CD14-positive monocyte (primary cell): ENCODE data around the gene NKD2. TPM values are rescaled to one million over a fixed set of nuclear protein-coding genes. Genes with fewer than 3 reads are reported as not detected.
"Not testable (repeated sequence)": the region's sequence is repeated elsewhere in the genome, so short reads cannot be mapped to it uniquely, and the experiment has no call there.

Source experiments
- DNase-seq, 3 donors: peaks; one replicate each; pipeline ENCODE4 v3.0.0-alpha.2; 2011 to 2022
- H2AFZ ChIP-seq: 2 replicates; pipeline ENCODE4 v1.6.0; 2012; ENCODE audit warnings: mild to moderate bottlenecking, low read depth, low read length, inconsistent platforms; ENCODE audit not compliant: insufficient read depth, poor library complexity, severe bottlenecking
- H3K27ac ChIP-seq, 2 donors: 1 replicate in 1 of 2; 2 replicates in 1 of 2; pipeline ENCODE4 v1.5.1; 2012 to 2013; ENCODE audit warnings: low read length in 2 of 2, control low read depth in 1 of 2, inconsistent platforms in 1 of 2, low read depth in 1 of 2, mild to moderate bottlenecking in 1 of 2
- H3K27me3 ChIP-seq, 2 donors: one replicate each; pipeline versions ENCODE4 v1.6.0 to v1.6.1; 2011 to 2013; ENCODE audit warnings: low read length in 2 of 2; ENCODE audit not compliant: control insufficient read depth in 2 of 2, insufficient read depth in 2 of 2
- H3K36me3 ChIP-seq, 2 donors: replicated peaks in 1 of 2; 1 replicate in 1 of 2; 2 replicates in 1 of 2; pipeline versions ENCODE4 v1.5.1 to v1.6.1; 2012 to 2013; ENCODE audit warnings: low read length in 2 of 2, control low read depth in 1 of 2, inconsistent platforms in 1 of 2, mild to moderate bottlenecking in 1 of 2; ENCODE audit not compliant: insufficient read depth in 2 of 2, control insufficient read depth in 1 of 2
- H3K4me1 ChIP-seq, 2 donors: 1 replicate in 1 of 2; 2 replicates in 1 of 2; pipeline versions ENCODE4 v1.5.1 to v1.6.1; 2012 to 2013; ENCODE audit warnings: low read length in 2 of 2, control low read depth in 1 of 2, inconsistent platforms in 1 of 2, mild to moderate bottlenecking in 1 of 2, moderate library complexity in 1 of 2; ENCODE audit not compliant: insufficient read depth in 2 of 2, control insufficient read depth in 1 of 2
- H3K4me2 ChIP-seq: replicated peaks from 2 replicates; pipeline ENCODE3; 2012; ENCODE audit warnings: low read length, moderate library complexity, mild to moderate bottlenecking; ENCODE audit not compliant: poor library complexity, severe bottlenecking; ENCODE audit errors: extremely low read depth
- H3K4me3 ChIP-seq, 3 experiments: fragments of 200-600 bp in 1 of 3; sonication (generic) in 1 of 3; replicated peaks in 1 of 3; 1 replicate in 2 of 3; 2 replicates in 1 of 3; pipeline ENCODE4 v1.5.1; 2011 to 2013; ENCODE audit warnings: low read length in 3 of 3, mild to moderate bottlenecking in 3 of 3, control low read depth in 2 of 3, low read depth in 2 of 3, inconsistent platforms in 1 of 3, moderate library complexity in 1 of 3
- H3K79me2 ChIP-seq: 2 replicates; pipeline ENCODE4 v1.6.0; 2012; ENCODE audit warnings: mild to moderate bottlenecking, control low read depth, inconsistent platforms, low read length, moderate library complexity; ENCODE audit not compliant: insufficient read depth
- H3K9ac ChIP-seq: 2 replicates; pipeline ENCODE4 v1.6.0; 2017; ENCODE audit warnings: low read length, mild to moderate bottlenecking; ENCODE audit not compliant: insufficient read depth, poor library complexity, severe bottlenecking
- H3K9me3 ChIP-seq, 2 donors: replicated peaks in 1 of 2; 1 replicate in 1 of 2; 2 replicates in 1 of 2; pipeline versions ENCODE4 v1.5.1 to v1.6.1; 2012 to 2013; ENCODE audit warnings: low read length in 2 of 2, control low read depth in 1 of 2; ENCODE audit not compliant: control insufficient read depth in 1 of 2, insufficient read depth in 1 of 2
- H4K20me1 ChIP-seq: 2 replicates; pipeline ENCODE4 v1.6.0; 2012; ENCODE audit warnings: mild to moderate bottlenecking, low read length, control low read depth, moderate library complexity; ENCODE audit not compliant: insufficient read depth
- H3K27ac Mint-ChIP-seq, 7 donors: one replicate each; pipeline ENCODE4 v1.8.0; 2020; ENCODE audit warnings: mild to moderate bottlenecking in 7 of 7, mixed read lengths in 7 of 7, moderate library complexity in 6 of 7, inconsistent platforms in 2 of 7
- H3K27me3 Mint-ChIP-seq, 3 donors: one replicate each; pipeline ENCODE4 v1.8.0; 2021 to 2022; ENCODE audit warnings: low read depth in 3 of 3, mild to moderate bottlenecking in 3 of 3, mixed read lengths in 3 of 3, moderate library complexity in 3 of 3, inconsistent platforms in 1 of 3
- H3K36me3 Mint-ChIP-seq, 2 donors: one replicate each; pipeline ENCODE4 v1.8.0; 2020; ENCODE audit warnings: mixed read lengths in 2 of 2, inconsistent platforms in 1 of 2, mild to moderate bottlenecking in 1 of 2
- H3K4me1 Mint-ChIP-seq: one replicate; pipeline ENCODE4 v1.8.0; 2020; ENCODE audit warnings: mild to moderate bottlenecking, mixed read lengths
- H3K4me3 Mint-ChIP-seq, 2 donors: one replicate each; pipeline ENCODE4 v1.8.0; 2020; ENCODE audit warnings: mild to moderate bottlenecking in 2 of 2, mixed read lengths in 2 of 2, moderate library complexity in 1 of 2
- H3K9me3 Mint-ChIP-seq, 7 donors: one replicate each; pipeline ENCODE4 v1.8.0; 2020 to 2022; ENCODE audit warnings: mixed read lengths in 7 of 7, mild to moderate bottlenecking in 6 of 7, moderate library complexity in 6 of 7, inconsistent platforms in 2 of 7
- WGBS: methylation state at CpG from one replicate; pipeline ENCODE4 v1.1.5; 2013; ENCODE audit warnings: missing lambda C conversion rate; ENCODE audit not compliant: insufficient coverage; 5-methylcytosine and 5-hydroxymethylcytosine counted together
- intact Hi-C, 2 donors: fragments of 100-400 bp; cut with micrococcal nuclease; formaldehyde crosslinking; loops; one replicate each; pipeline versions ENCODE4 v1.15.0 to v1.15.1; 2023
- polyA plus RNA-seq, 3 donors: library from polyadenylated mRNA; depleted of rRNA in 1 of 3; unstranded in 2 of 3; stranded (reverse) in 1 of 3; fragments of 300-500 nt in 2 of 3; fragments of >200 nt in 1 of 3; fragmentation: Illumina TruSeq in 2 of 3; gene quantifications; 1 replicate in 2 of 3; 2 replicates in 1 of 3; pipeline ENCODE4 v1.2.3, GENCODE V29; 2012 to 2021
- TF ChIP-seq, protein P1 (sequence below): fragments of 200-600 bp; IDR thresholded peaks from one replicate; pipeline ENCODE4 v1.8.0; 2022; ENCODE audit warnings: antibody characterized with exemption, mild to moderate bottlenecking

NKD2 gene
- polyA plus RNA-seq, 3 donors = not detected

DNA sequence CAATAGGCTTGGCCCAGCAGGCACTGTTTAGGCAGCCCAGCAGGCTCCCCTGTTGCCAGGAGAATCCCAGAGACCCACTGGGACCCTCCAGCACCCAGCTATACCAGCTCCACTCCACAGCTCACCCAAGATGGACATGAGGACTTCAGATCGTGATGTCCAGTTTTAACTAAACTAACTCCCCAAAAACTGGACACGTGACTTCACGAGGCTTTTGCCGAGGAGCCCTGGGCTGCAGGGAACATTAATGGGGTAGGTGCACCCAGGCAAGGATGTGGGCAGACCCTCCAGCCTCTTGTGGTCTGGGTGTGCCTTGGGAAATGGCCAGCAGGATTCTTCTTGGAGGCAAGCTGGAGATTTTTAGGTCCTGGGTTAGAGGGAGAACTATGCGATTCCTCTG is 8.9 kb upstream of the NKD2 start:
- no peak overlapping the region for H3K27ac ChIP-seq
- no peaks in the 10 kb centered on the region for H4K20me1 ChIP-seq
- Mint-ChIP-seq H3K27ac (no peak overlapping the region), H3K27me3 (peaks cover 20 to 39% (median 20%) of the 10 kb centered on the region in 3 donors), H3K36me3 (no peaks in the 10 kb centered on the region), H3K9me3 (peaks cover 0 to 6% (median 0%) of the 10 kb centered on the region in 7 donors), H3K4me3 (no peak overlapping the region), H3K4me1 (peaks cover 6% of the 10 kb centered on the region)
- H3K9ac ChIP-seq = no peak overlapping the region
- H3K27me3 ChIP-seq = peaks cover 4 to 23% of the 10 kb centered on the region in 2 donors
- no peaks in the 10 kb centered on the region for H3K9me3 ChIP-seq
- intact Hi-C loops = no loop called here
- H3K4me3 ChIP-seq = no peak overlapping the region
- no peaks in the 10 kb centered on the region for H3K36me3 ChIP-seq
- H2AFZ ChIP-seq = no peak overlapping the region
- 100% methylated on average over 2 of the region's 5 CpGs for WGBS
- no peak for DNase-seq
- H3K79me2 ChIP-seq = no peaks in the 10 kb centered on the region
- TF ChIP-seq, protein P1, sequence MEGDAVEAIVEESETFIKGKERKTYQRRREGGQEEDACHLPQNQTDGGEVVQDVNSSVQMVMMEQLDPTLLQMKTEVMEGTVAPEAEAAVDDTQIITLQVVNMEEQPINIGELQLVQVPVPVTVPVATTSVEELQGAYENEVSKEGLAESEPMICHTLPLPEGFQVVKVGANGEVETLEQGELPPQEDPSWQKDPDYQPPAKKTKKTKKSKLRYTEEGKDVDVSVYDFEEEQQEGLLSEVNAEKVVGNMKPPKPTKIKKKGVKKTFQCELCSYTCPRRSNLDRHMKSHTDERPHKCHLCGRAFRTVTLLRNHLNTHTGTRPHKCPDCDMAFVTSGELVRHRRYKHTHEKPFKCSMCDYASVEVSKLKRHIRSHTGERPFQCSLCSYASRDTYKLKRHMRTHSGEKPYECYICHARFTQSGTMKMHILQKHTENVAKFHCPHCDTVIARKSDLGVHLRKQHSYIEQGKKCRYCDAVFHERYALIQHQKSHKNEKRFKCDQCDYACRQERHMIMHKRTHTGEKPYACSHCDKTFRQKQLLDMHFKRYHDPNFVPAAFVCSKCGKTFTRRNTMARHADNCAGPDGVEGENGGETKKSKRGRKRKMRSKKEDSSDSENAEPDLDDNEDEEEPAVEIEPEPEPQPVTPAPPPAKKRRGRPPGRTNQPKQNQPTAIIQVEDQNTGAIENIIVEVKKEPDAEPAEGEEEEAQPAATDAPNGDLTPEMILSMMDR = no peak
- no peak overlapping the region for H3K4me2 ChIP-seq
- H3K4me1 ChIP-seq = peaks cover 0 to 4% of the 10 kb centered on the region in 2 donors

GRCh38 chr5:1000329-1000728 is 8.3 kb upstream of the NKD2 start:
- WGBS = 86% methylated on average over 7 of the region's 9 CpGs
- H3K4me2 ChIP-seq = no peak overlapping the region
- peaks cover 7 to 28% of the 10 kb centered on the region in 2 donors for H3K27me3 ChIP-seq
- Mint-ChIP-seq H3K27ac (no peak overlapping the region), H3K9me3 (peaks cover 0 to 6% (median 0%) of the 10 kb centered on the region in 7 donors), H3K4me1 (peaks cover 6% of the 10 kb centered on the region), H3K4me3 (no peak overlapping the region), H3K36me3 (no peaks in the 10 kb centered on the region), H3K27me3 (peaks cover 20 to 45% (median 22%) of the 10 kb centered on the region in 3 donors)
- no peaks in the 10 kb centered on the region for H3K9me3 ChIP-seq
- H3K27ac ChIP-seq = no peak overlapping the region
- H3K9ac ChIP-seq = no peak overlapping the region
- intact Hi-C loops = no loop called here
- no peaks in the 10 kb centered on the region for H3K79me2 ChIP-seq
- TF ChIP-seq, protein P1 = no peak
- DNase-seq = no peak
- no peaks in the 10 kb centered on the region for H4K20me1 ChIP-seq
- peaks cover 0 to 4% of the 10 kb centered on the region in 2 donors for H3K4me1 ChIP-seq
- H2AFZ ChIP-seq = no peak overlapping the region
- H3K36me3 ChIP-seq = no peaks in the 10 kb centered on the region
- H3K4me3 ChIP-seq = no peak overlapping the region

DNA sequence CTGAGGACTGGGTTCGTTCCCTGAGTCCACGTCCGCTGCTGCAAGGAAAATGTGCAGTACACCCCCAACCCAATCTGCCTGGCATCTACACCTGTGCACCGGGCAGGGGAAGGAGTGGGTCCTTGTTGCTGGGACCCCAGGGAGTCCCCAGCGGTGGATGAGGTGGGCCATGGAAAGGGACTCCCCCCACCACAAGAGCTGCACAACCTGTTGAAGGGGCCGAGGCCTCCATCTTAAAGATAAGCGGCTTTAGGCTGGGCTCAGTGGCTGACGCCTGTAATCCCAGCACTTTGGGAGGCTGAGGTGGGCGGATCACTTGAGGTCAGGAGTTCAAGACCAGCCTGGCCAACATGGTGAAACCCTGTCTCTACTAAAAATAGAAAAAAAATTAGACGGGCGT is 7.8 kb upstream of the NKD2 start:
- H3K27me3 ChIP-seq = peaks cover 11 to 33% of the 10 kb centered on the region in 2 donors
- H3K4me3 Mint-ChIP-seq, DNase-seq, H3K4me1 ChIP-seq, H3K9ac ChIP-seq, H2AFZ ChIP-seq, H3K27ac Mint-ChIP-seq, H3K36me3 ChIP-seq, H3K9me3 ChIP-seq, H3K4me3 ChIP-seq, H3K36me3 Mint-ChIP-seq, intact Hi-C loops, H3K9me3 Mint-ChIP-seq, H3K4me2 ChIP-seq, H3K27ac ChIP-seq, H3K4me1 Mint-ChIP-seq, H3K79me2 ChIP-seq, H4K20me1 ChIP-seq: not testable (repeated sequence)
- WGBS = no CpG with 5 or more reads among the region's 11 CpGs
- H3K27me3 Mint-ChIP-seq = peaks cover 25 to 49% (median 27%) of the 10 kb centered on the region in 3 donors
